ENCODE data around the gene EBF3. TPM values are rescaled to one million over a fixed set of nuclear protein-coding genes. Genes with fewer than 3 reads are reported as not detected.

Gene EBF3
- total RNA-seq, 4 donors from 2014 or later = 2.5 to 4.9 (median 4.6) TPM

DNA sequence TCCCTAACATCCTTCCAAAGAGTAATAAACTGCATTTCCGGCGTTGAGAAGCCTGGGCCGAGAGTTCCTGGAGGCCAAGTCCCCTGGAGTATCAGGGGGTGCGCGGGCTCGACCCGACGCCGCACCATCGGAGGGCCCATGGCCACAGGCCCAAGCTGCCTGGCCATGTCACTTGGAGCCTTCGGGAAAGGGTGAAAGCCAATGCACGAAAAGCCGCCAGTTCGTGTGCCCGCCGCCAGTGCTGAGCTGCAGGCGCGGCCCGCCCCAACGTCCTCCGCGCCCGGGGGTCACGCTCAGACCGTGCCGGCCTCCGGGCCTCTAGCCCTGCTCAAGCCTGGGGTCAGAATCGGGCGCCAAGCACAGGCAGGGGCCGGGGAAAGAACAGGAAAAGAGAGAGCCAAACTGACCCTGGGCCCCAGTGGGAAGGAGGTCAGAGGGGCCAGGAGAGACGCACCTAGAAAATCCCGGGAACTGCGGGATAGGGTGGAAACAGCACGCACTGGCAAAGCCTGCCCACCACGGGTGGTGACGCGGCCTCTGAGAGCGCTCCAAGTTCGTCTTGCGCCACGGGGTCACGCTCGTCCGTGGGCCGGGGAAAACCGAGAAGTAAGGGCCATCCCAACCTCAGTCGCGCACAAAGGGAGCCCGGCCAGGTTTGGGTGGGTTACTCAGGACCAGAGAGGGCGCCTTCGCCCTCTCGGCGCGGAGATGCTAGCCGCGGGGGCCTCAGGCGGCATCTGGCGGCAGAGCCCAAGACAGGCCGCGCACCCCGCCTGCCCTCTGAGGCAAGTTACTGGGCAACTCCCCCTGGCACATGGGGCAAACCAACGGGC is 4.2 kb upstream of the EBF3 start:
- no peak overlapping the region for H3K4me3 ChIP-seq
- H3K4me1 ChIP-seq = peaks cover 0 to 93% (median 32%) of the 10 kb centered on the region in 3 donors
- H3K27me3 ChIP-seq = peaks cover 100% of the 10 kb centered on the region
- H3K9me3 ChIP-seq = no peaks in the 10 kb centered on the region
- 20% methylated on average over 3 of the region's 62 CpGs; no CpG with 5 or more reads in 1 of the 2 donors for WGBS, 2 donors (ENCODE audit: low coverage in 1 of 2)
- no peaks in the 10 kb centered on the region for H3K36me3 ChIP-seq
- no peak for ATAC-seq
- no peak overlapping the region for H3K27ac ChIP-seq
- TF ChIP-seq, protein P1, sequence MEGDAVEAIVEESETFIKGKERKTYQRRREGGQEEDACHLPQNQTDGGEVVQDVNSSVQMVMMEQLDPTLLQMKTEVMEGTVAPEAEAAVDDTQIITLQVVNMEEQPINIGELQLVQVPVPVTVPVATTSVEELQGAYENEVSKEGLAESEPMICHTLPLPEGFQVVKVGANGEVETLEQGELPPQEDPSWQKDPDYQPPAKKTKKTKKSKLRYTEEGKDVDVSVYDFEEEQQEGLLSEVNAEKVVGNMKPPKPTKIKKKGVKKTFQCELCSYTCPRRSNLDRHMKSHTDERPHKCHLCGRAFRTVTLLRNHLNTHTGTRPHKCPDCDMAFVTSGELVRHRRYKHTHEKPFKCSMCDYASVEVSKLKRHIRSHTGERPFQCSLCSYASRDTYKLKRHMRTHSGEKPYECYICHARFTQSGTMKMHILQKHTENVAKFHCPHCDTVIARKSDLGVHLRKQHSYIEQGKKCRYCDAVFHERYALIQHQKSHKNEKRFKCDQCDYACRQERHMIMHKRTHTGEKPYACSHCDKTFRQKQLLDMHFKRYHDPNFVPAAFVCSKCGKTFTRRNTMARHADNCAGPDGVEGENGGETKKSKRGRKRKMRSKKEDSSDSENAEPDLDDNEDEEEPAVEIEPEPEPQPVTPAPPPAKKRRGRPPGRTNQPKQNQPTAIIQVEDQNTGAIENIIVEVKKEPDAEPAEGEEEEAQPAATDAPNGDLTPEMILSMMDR (IDR thresholded peaks at IDR 0.05) = no peak
- TF ChIP-seq POLR2A (IDR thresholded peaks at IDR 0.05) (no peak), EP300 (IDR thresholded peaks at IDR 0.05) (no peak), POLR2AphosphoS5 (IDR thresholded peaks at IDR 0.05) (no peak)

DNA sequence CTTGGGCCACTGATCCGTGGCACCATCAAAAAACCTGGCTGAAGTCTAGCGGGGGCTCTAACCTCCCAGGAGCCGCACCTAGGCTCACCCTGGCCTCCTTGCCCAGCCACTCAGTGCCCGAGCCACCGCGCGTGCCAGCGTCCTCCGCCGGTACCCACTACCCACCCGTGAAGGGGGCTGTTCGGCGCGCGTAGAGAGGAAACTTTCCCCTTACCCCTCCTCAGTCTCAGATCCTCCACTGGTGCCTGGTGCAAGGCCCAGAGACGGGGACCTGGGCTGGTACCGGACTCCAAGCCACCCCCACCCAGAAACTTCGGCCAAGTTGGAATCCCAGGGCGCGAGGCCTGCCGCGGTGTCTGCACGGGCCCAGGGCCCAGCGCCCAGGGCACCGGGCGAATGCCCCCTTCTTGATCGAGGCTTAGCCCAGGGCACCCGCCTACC is 3.5 kb upstream of the EBF3 start:
- no CpG with 5 or more reads among the region's 28 CpGs for WGBS, 2 donors (ENCODE audit: low coverage in 1 of 2)

DNA sequence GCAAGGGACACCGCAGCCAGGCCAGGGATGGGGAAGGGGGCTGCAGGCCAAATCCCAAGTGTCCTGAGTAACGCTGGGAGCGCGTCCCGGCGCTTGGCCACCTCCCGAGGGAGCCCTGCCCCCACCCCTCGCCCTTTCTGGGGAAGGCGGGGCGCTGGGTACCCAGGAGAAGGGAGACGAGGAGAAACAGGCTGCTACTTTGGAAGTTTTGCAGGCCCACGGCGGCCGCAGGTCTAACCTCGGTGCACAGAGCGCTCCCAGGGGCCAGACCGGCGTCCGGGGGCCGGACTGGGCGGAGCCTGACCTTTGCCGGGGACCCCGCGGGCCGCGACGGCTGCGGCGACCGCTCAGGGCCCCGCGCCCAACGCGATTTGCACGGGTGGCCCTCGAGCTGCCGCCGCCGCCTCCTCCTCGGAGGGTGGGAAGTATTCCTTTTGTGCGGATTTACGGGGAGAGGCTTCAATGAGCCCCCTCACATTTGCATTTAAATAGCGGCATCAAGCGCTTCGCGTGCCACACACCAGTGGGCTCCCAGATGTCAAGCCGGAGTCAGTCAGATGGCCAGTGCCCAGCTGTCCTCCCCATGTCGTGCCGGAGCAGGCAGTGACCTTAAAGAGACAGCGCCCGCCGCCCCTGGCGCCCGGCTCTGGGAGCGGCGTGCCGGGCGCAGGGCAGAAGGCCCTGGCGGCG is 3.0 kb upstream of the EBF3 start:
- Histone ChIP-seq H3K9me3 (no peaks in the 10 kb centered on the region), H3K27me3 (peaks cover 100% of the 10 kb centered on the region), H3K4me3 (no peak overlapping the region), H3K4me1 (peaks cover 0 to 93% (median 33%) of the 10 kb centered on the region in 3 donors), H3K27ac (no peak overlapping the region), H3K36me3 (no peaks in the 10 kb centered on the region)
- ATAC-seq = no peak
- WGBS, 2 donors (ENCODE audit: low coverage in 1 of 2) = no CpG with 5 or more reads among the region's 60 CpGs
- TF ChIP-seq EP300 (IDR thresholded peaks at IDR 0.05) (no peak), POLR2A (IDR thresholded peaks at IDR 0.05) (no peak)
- TF ChIP-seq, protein P1 (IDR thresholded peaks at IDR 0.05) = no peak

More for the DNA sequence above, 3.5 kb upstream of the EBF3 start:
- Histone ChIP-seq H3K27me3 (peaks cover 100% of the 10 kb centered on the region), H3K4me3 (no peak overlapping the region), H3K9me3 (no peaks in the 10 kb centered on the region), H3K36me3 (no peaks in the 10 kb centered on the region), H3K4me1 (peaks cover 0 to 94% (median 37%) of the 10 kb centered on the region in 3 donors), H3K27ac (no peak overlapping the region)
- ATAC-seq = no peak
- TF ChIP-seq POLR2A (IDR thresholded peaks at IDR 0.05) (no peak), POLR2AphosphoS5 (IDR thresholded peaks at IDR 0.05) (no peak)
- TF ChIP-seq, protein P1 (IDR thresholded peaks at IDR 0.05) = no peak

DNA sequence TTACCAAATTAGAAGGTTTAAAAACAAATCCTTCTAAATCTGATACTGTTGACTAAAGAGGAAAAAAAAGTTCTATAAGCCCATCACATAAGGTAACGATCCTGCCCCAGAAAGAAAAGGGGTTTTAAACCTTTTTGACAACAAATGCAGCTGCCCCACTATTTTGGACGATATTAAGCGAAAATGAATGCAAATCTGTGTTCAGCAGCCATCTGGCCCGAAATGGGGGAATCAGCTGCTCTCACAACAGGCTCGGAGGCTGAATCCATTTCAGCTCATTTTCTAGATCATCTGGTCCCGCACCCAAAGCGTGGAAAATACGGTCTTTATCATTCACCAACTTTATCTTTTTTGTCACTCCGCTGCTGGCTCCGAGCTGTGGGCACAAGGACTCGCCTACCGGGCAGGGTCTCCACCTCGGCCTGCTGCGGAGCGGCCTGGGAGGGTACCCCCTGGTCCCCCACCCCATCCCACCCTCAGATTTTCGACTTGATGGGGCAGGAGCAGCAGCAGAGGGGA is 2.4 kb upstream of the EBF3 start:
- peaks cover 100% of the 10 kb centered on the region for H3K27me3 ChIP-seq
- H3K4me1 ChIP-seq = peaks cover 0 to 87% (median 33%) of the 10 kb centered on the region in 3 donors
- ATAC-seq = no peak
- H3K9me3 ChIP-seq = no peaks in the 10 kb centered on the region
- no peaks in the 10 kb centered on the region for H3K36me3 ChIP-seq
- no peak overlapping the region for H3K27ac ChIP-seq
- 19% methylated on average over 10 to 12 of the region's 16 CpGs for WGBS, 2 donors (ENCODE audit: low coverage in 1 of 2)
- H3K4me3 ChIP-seq = no peak overlapping the region
- no peak for TF ChIP-seq EP300 (IDR thresholded peaks at IDR 0.05)
- TF ChIP-seq POLR2A (IDR thresholded peaks at IDR 0.05) = no peak
- no peak for TF ChIP-seq POLR2AphosphoS5 (IDR thresholded peaks at IDR 0.05)
- TF ChIP-seq, protein P1 (IDR thresholded peaks at IDR 0.05) = no peak
